Fibroblast of skin of back (primary cell): Measurements from ENCODE around the gene SHISA6.
A peak's percentile ranks its signal among the peaks of the same experiment; 100 is the strongest.

Source experiments
- DNase-seq: peaks from one replicate; pipeline ENCODE4 v3.0.0-alpha.2; 2013

The SHISA6 gene

GRCh38 chr17:11545696-11546095 lies 304.7 kb downstream of the SHISA6 start:
- DNase-seq: no peak

GRCh38 chr17:11547853-11548252 lies 306.8 kb downstream of the SHISA6 start:
- no peak for DNase-seq

GRCh38 chr17:11548398-11548797 lies 307.4 kb downstream of the SHISA6 start:
- no peak for DNase-seq

GRCh38 chr17:11550431-11550830 lies 309.4 kb downstream of the SHISA6 start:
- no peak for DNase-seq

GRCh38 chr17:11551442-11551841 lies 310.4 kb downstream of the SHISA6 start:
- DNase-seq: no peak

- DNase-seq: no peak
Measured at GRCh38 chr17:11553135-11553534, 312.1 kb downstream of the SHISA6 start.

- no peak for DNase-seq
Measured at GRCh38 chr17:11554042-11554441, 313.0 kb downstream of the SHISA6 start.

GRCh38 chr17:11554542-11554941 lies 313.5 kb downstream of the SHISA6 start:
- no peak for DNase-seq

GRCh38 chr17:11555530-11555929 lies 314.5 kb downstream of the SHISA6 start:
- no peak for DNase-seq

GRCh38 chr17:11557727-11558452 lies 316.9 kb downstream of the SHISA6 start:
- no peak for DNase-seq

- no peak for DNase-seq
Measured at GRCh38 chr17:11558681-11559234, 317.7 kb downstream of the SHISA6 start.

GRCh38 chr17:11559601-11560000 lies 318.6 kb downstream of the SHISA6 start:
- no peak for DNase-seq

GRCh38 chr17:11561281-11561680 lies 320.3 kb downstream of the SHISA6 start:
- DNase-seq: no peak

GRCh38 chr17:11561702-11562101 lies 320.7 kb downstream of the SHISA6 start:
- no peak for DNase-seq

- DNase-seq: no peak
Measured at GRCh38 chr17:11564589-11565380, 323.8 kb downstream of the SHISA6 start.

- DNase-seq: no peak
Measured at GRCh38 chr17:11565591-11565990, 324.6 kb downstream of the SHISA6 start.

- no peak for DNase-seq
Measured at GRCh38 chr17:11578998-11579397, 338.0 kb downstream of the SHISA6 start.

GRCh38 chr17:11580677-11581076 lies 339.7 kb downstream of the SHISA6 start:
- no peak for DNase-seq

GRCh38 chr17:11582217-11582616 lies 341.2 kb downstream of the SHISA6 start:
- DNase-seq: no peak

- no peak for DNase-seq
Measured at GRCh38 chr17:11583306-11583992, 342.4 kb downstream of the SHISA6 start.

GRCh38 chr17:11589716-11590115 lies 348.7 kb downstream of the SHISA6 start:
- no peak for DNase-seq

- DNase-seq: peak; percentile 82
Measured at GRCh38 chr17:11598274-11599221, 357.5 kb downstream of the SHISA6 start, which contains the start of gene DNAH9. DNAH9 (plus strand) TSS chr17:11598470; CDS start chr17:11598499, 29 bp downstream.
